SU-DHL-6 (cell line): Measurements from ENCODE around the gene GNAO1.
"Not testable (repeated sequence)": the region's sequence is repeated elsewhere in the genome, so short reads cannot be mapped to it uniquely, and the experiment has no call there.

Source experiments
- H2AFZ ChIP-seq: fragments of 200-600 bp; sonication (generic); 2 replicates; pipeline ENCODE4 v1.6.1; 2014; ENCODE audit warnings: low read depth, mild to moderate bottlenecking, moderate library complexity, mixed read lengths, antibody characterized with exemption, low read length; ENCODE audit not compliant: severe bottlenecking
- H3F3A ChIP-seq: fragments of 200-600 bp; shearing (Covaris generic); 2 replicates; pipeline ENCODE4 v1.6.0; 2016; ENCODE audit warnings: antibody characterized with exemption, mild to moderate bottlenecking; ENCODE audit not compliant: insufficient read depth
- H3K27ac ChIP-seq: fragments of 200-600 bp; sonication (generic); 2 replicates; pipeline ENCODE4 v1.5.1; 2016; ENCODE audit warnings: low read depth, mild to moderate bottlenecking, low read length, moderate library complexity, mixed read lengths
- H3K27me3 ChIP-seq: fragments of 200-600 bp; sonication (generic), shearing (Covaris generic); 2 replicates; pipeline ENCODE4 v1.6.0; 2014; ENCODE audit warnings: mild to moderate bottlenecking, low read length
- H3K36me3 ChIP-seq: fragments of 200-600 bp; sonication (generic); 2 replicates; pipeline ENCODE4 v1.6.1; 2014; ENCODE audit warnings: mild to moderate bottlenecking, low read length, mixed read lengths
- H3K4me2 ChIP-seq: fragments of 300-600, 200-600 bp; shearing (Covaris generic), sonication (generic); 2 replicates; pipeline ENCODE4 v1.6.0; 2014; ENCODE audit warnings: low read length, low read depth, mild to moderate bottlenecking; ENCODE audit not compliant: poor library complexity, severe bottlenecking
- H3K4me3 ChIP-seq: fragments of 200-600 bp; sonication (generic); 2 replicates; pipeline ENCODE4 v1.5.1; 2014; ENCODE audit warnings: antibody characterized with exemption, low read length, mild to moderate bottlenecking, mixed read lengths; ENCODE audit not compliant: insufficient read depth, poor library complexity, severe bottlenecking
- H3K79me2 ChIP-seq: fragments of 200-600 bp; sonication (generic); 2 replicates; pipeline ENCODE4 v1.6.1; 2014; ENCODE audit warnings: mild to moderate bottlenecking, low read length, moderate library complexity; ENCODE audit not compliant: insufficient read depth
- H3K9ac ChIP-seq: fragments of 200-600 bp; sonication (generic); 2 replicates; pipeline ENCODE4 v1.7.0; 2014; ENCODE audit warnings: mild to moderate bottlenecking, low read length
- H3K9me2 ChIP-seq: fragments of 200-600 bp; sonication (generic); replicated peaks from 2 replicates; pipeline ENCODE4 v1.6.1; 2014; ENCODE audit warnings: low read length; ENCODE audit not compliant: insufficient read depth
- H3K9me3 ChIP-seq: fragments of 200-600 bp; sonication (generic); 2 replicates; pipeline ENCODE4 v1.6.1; 2014; ENCODE audit warnings: low read length, mixed read lengths; ENCODE audit not compliant: insufficient read depth
- H4K20me1 ChIP-seq: fragments of 200-600 bp; sonication (generic); 2 replicates; pipeline ENCODE4 v1.6.1; 2014; ENCODE audit warnings: low read depth, mild to moderate bottlenecking, antibody characterized with exemption, low read length, moderate library complexity, mixed read lengths
- EZH2phosphoT487 ChIP-seq: fragments of 200-600 bp; sonication (generic), shearing (Covaris generic); conservative IDR thresholded peaks from 2 replicates; pipeline ENCODE4 v1.6.1; 2018; ENCODE audit warnings: mild to moderate bottlenecking, antibody characterized with exemption, low read length, moderate library complexity, mixed read lengths
- TF ChIP-seq, protein P1 (sequence below): fragments of 200-600 bp; sonication (generic); IDR thresholded peaks from one replicate; pipeline ENCODE4 v1.5.1; 2017; ENCODE audit warnings: antibody characterized with exemption, mild to moderate bottlenecking, low read length, moderate library complexity; ENCODE audit not compliant: insufficient read depth, poor library complexity, severe bottlenecking

GNAO1 gene

GRCh38 chr16:56373003-56373402 is 181.7 kb downstream of the GNAO1 start:
- Histone ChIP-seq H3K27ac (no peak overlapping the region), H3K79me2 (peaks cover 15% of the 10 kb centered on the region), H3K4me2 (no peak overlapping the region), H3K9me3 (no peaks in the 10 kb centered on the region), H2AFZ (no peak overlapping the region), H3K9me2 (no peaks in the 10 kb centered on the region), H3K36me3 (no peaks in the 10 kb centered on the region; the same call in 1 of the 2 replicates), H3F3A (0 out of 2 replicates have a peak, but pooled peaks cover 4% of the 10 kb centered on the region), H3K9ac (no peak overlapping the region), H3K4me3 (no peak overlapping the region), H4K20me1 (0 out of 2 replicates have a peak, but pooled peaks cover 7% of the 10 kb centered on the region), H3K27me3 (no peaks in the 10 kb centered on the region)
- TF ChIP-seq, protein P1, sequence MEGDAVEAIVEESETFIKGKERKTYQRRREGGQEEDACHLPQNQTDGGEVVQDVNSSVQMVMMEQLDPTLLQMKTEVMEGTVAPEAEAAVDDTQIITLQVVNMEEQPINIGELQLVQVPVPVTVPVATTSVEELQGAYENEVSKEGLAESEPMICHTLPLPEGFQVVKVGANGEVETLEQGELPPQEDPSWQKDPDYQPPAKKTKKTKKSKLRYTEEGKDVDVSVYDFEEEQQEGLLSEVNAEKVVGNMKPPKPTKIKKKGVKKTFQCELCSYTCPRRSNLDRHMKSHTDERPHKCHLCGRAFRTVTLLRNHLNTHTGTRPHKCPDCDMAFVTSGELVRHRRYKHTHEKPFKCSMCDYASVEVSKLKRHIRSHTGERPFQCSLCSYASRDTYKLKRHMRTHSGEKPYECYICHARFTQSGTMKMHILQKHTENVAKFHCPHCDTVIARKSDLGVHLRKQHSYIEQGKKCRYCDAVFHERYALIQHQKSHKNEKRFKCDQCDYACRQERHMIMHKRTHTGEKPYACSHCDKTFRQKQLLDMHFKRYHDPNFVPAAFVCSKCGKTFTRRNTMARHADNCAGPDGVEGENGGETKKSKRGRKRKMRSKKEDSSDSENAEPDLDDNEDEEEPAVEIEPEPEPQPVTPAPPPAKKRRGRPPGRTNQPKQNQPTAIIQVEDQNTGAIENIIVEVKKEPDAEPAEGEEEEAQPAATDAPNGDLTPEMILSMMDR: no peak
- no peak for TF ChIP-seq EZH2phosphoT487

DNA sequence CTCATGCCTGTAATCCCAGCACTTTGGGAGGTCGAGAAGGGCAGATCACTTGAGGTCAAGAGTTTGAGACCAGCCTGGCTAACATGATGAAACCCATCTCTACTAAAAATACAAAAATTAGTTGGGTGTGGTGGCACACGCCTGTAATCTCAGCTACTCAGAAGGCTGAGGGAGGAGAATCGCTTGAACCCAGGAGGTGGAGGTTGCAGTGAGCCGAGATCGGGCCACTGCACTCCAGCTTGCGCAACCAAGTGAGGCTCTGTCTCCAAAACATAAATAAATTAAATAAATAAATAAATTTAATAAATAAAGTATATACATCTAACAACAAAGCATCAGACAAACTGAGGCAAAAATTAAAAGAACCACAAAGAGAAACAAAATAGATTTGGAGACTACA is 184.5 kb downstream of the GNAO1 start:
- H2AFZ ChIP-seq, H3K27ac ChIP-seq, H3F3A ChIP-seq, H3K36me3 ChIP-seq, H3K9me2 ChIP-seq, H4K20me1 ChIP-seq, H3K4me2 ChIP-seq, H3K9ac ChIP-seq, H3K4me3 ChIP-seq, H3K27me3 ChIP-seq, H3K9me3 ChIP-seq: not testable (repeated sequence)
- H3K79me2 ChIP-seq: peaks cover 17% of the 10 kb centered on the region

DNA sequence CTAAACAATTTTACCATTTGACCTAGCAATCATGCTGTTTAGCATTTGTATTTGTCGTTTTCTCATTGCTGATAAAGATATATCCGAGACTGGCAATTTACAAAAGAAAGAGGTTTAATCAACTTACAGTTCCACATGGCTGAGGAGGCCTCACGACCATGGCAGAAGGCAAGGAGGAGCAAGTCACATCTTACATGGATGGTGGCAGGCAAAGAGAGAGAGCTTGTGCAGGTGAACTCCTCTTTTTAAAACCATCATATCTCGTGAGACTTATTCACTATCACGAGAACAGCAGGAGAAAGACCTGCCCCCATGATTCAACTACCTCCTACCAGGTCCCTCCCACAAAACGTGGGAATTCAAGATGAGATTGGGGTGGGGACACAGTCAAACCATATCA is 187.8 kb downstream of the GNAO1 start:
- H3K4me3 ChIP-seq, H3F3A ChIP-seq, H3K9ac ChIP-seq, H3K9me3 ChIP-seq, H3K9me2 ChIP-seq, H3K27me3 ChIP-seq, H2AFZ ChIP-seq, H3K27ac ChIP-seq, H4K20me1 ChIP-seq, H3K4me2 ChIP-seq: not testable (repeated sequence)
- peaks cover 17% of the 10 kb centered on the region for H3K79me2 ChIP-seq
- H3K36me3 ChIP-seq: peaks cover 25% of the 10 kb centered on the region

- not testable (repeated sequence) for H3K79me2 ChIP-seq, H3K9me2 ChIP-seq, H3K4me2 ChIP-seq, H3K4me3 ChIP-seq, H3F3A ChIP-seq, H3K9ac ChIP-seq, H4K20me1 ChIP-seq, H3K27me3 ChIP-seq, H2AFZ ChIP-seq, H3K27ac ChIP-seq, H3K9me3 ChIP-seq
- H3K36me3 ChIP-seq: peaks cover 30% of the 10 kb centered on the region
Measured at GRCh38 chr16:56380778-56381485, 189.6 kb downstream of the GNAO1 start.

DNA sequence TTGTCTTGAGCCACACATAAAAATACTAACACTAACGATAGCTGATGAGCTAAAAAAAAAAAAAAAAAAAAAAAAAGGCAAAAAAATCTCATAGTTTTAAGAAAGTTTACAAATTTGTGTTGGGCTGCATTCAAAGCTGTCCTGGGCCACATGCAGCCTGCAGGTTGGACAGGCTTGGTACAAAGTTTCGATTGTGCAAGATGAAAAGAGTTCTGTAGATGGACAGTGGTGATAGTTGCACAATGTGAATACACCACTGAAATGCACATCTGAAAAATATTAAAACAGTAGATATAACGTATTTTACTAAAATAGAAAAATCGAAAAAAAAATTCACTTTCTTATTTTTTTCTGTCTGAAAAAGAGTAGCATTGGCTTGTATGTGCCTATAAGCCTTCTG is 191.2 kb downstream of the GNAO1 start:
- no peaks in the 10 kb centered on the region for H3K27me3 ChIP-seq
- 0 out of 2 replicates have a peak, but pooled peaks cover 6% of the 10 kb centered on the region for H3K79me2 ChIP-seq
- TF ChIP-seq EZH2phosphoT487: no peak
- TF ChIP-seq, protein P1: no peak
- H3K27ac ChIP-seq: no peak overlapping the region
- H3K9ac ChIP-seq: no peak overlapping the region
- H2AFZ ChIP-seq: no peak overlapping the region
- H3K9me3 ChIP-seq: peaks cover 6% of the 10 kb centered on the region; the same call in 1 of the 2 replicates
- peaks cover 3% of the 10 kb centered on the region; the same call in 1 of the 2 replicates for H3F3A ChIP-seq
- no peak overlapping the region for H3K4me3 ChIP-seq
- peaks cover 30% of the 10 kb centered on the region for H3K36me3 ChIP-seq
- no peak overlapping the region for H3K4me2 ChIP-seq
- no peaks in the 10 kb centered on the region for H3K9me2 ChIP-seq
- 0 out of 2 replicates have a peak, but pooled peaks cover under 1% of the 10 kb centered on the region for H4K20me1 ChIP-seq
